K562 (cell line): ENCODE data around the gene TMEM121B. TPM values are rescaled to one million over a fixed set of nuclear protein-coding genes. Genes with fewer than 3 reads are reported as not detected.

Source experiments
- ATAC-seq: fragments of 200-7000 bp; cut with Tn5 transposase; 3 replicates; pipeline ENCODE4 v1.9.1; 2020; ENCODE audit warnings: moderate library complexity
- BruUV-seq: library from RNA; stranded (reverse); fragments of 400-500 nt; replicated peaks from 2 replicates; lab custom pipeline; 2021; lab: Mats Ljungman, UMichigan
- CTCF ChIA-PET: fragments of 300-600 bp; formaldehyde crosslinking; extraction: SDS; loops from one replicate; lab custom pipeline; 2021; ENCODE audit warnings: low intra/inter-chr PET ratio; lab: Yijun Ruan, JAX
- POLR2A ChIA-PET: fragments of 300-600, 350-650 bp; sonication (Branson Sonifier 250); formaldehyde crosslinking; extraction: SDS; loops from one replicate; lab custom pipeline; 2021; ENCODE audit warnings: antibody characterized with exemption, inconsistent platforms; lab: Yijun Ruan, JAX
- DNase-seq, 4 experiments: peaks; one replicate each; pipeline versions ENCODE4 v3.0.0 to v3.0.0-alpha.2; 2011 to 2018; ENCODE audit warnings: low spot score in 3 of 4, mixed read lengths in 3 of 4; ENCODE audit errors: extremely low read depth in 1 of 4
- FAIRE-seq: peaks from 2 replicates; lab custom pipeline; 2011; peaks lifted over from hg19 to GRCh38; lab: Jason Lieb, UNC
- H2AFZ ChIP-seq: 2 replicates; pipeline ENCODE4 v1.6.0; 2011; ENCODE audit warnings: low read depth, low read length, control low read depth, inconsistent platforms
- H3K27ac ChIP-seq: fragments of 200-600 bp; 3 replicates; pipeline ENCODE4 v1.8.0; 2011; ENCODE audit warnings: low read depth, mild to moderate bottlenecking, control low read depth, inconsistent platforms, low read length, moderate library complexity, mixed read lengths; ENCODE audit errors: extremely low read depth
- H3K27me3 ChIP-seq, 2 experiments: fragments of 300-600 bp in 1 of 2; 2 replicates in 1 of 2; 3 replicates in 1 of 2; pipeline versions ENCODE4 v1.6.0 to v1.8.0; 2011; ENCODE audit warnings: inconsistent platforms in 2 of 2, low read length in 2 of 2, mild to moderate bottlenecking in 1 of 2, mixed read lengths in 1 of 2, moderate library complexity in 1 of 2; ENCODE audit not compliant: control insufficient read depth in 2 of 2, insufficient read depth in 2 of 2
- H3K36me3 ChIP-seq: fragments of 300-600 bp; 3 replicates; pipeline ENCODE4 v1.8.0; 2011; ENCODE audit warnings: mild to moderate bottlenecking, low read length, inconsistent platforms; ENCODE audit not compliant: control insufficient read depth, insufficient read depth
- H3K4me1 ChIP-seq, 2 experiments: fragments of 200-600 bp in 1 of 2; replicated peaks in 1 of 2; 2 replicates in 1 of 2; 3 replicates in 1 of 2; pipeline versions ENCODE4 v1.5.1 to v1.8.0; 2011; ENCODE audit warnings: inconsistent platforms in 2 of 2, low read length in 2 of 2, mild to moderate bottlenecking in 1 of 2, mixed read lengths in 1 of 2, moderate library complexity in 1 of 2; ENCODE audit not compliant: control insufficient read depth in 2 of 2, insufficient read depth in 2 of 2
- H3K4me2 ChIP-seq: 2 replicates; pipeline ENCODE4 v1.6.1; 2011; ENCODE audit warnings: low read length, control low read depth, inconsistent platforms, mixed read lengths; ENCODE audit not compliant: insufficient read depth
- H3K4me3 ChIP-seq: fragments of 200-600 bp; sonication (generic), shearing (Covaris generic); 2 replicates; pipeline ENCODE4 v1.5.1; 2016; ENCODE audit warnings: control low read depth, inconsistent platforms
- H3K79me2 ChIP-seq: fragments of 200-600 bp; 3 replicates; pipeline ENCODE4 v1.8.0; 2011; ENCODE audit warnings: low read length, inconsistent platforms; ENCODE audit not compliant: control insufficient read depth, insufficient read depth
- H3K9ac ChIP-seq, 2 experiments: 2 replicates each; pipeline versions ENCODE4 v1.6.0 to v1.6.1; 2011; ENCODE audit warnings: low read depth in 2 of 2, low read length in 2 of 2, control low read depth in 1 of 2, inconsistent platforms in 1 of 2, mild to moderate bottlenecking in 1 of 2, mixed read lengths in 1 of 2; ENCODE audit not compliant: insufficient read depth in 1 of 2
- H3K9me1 ChIP-seq: one replicate; pipeline ENCODE4 v1.6.0; 2011; ENCODE audit warnings: inconsistent platforms, mild to moderate bottlenecking, low read length, moderate library complexity; ENCODE audit not compliant: control insufficient read depth, insufficient read depth
- H3K9me3 ChIP-seq: replicated peaks from 2 replicates; pipeline ENCODE4 v1.5.1; 2011; ENCODE audit warnings: low read depth, low read length, inconsistent platforms; ENCODE audit not compliant: control insufficient read depth, insufficient read depth
- H4K20me1 ChIP-seq: replicated peaks from 2 replicates; pipeline ENCODE4 v1.6.1; 2011; ENCODE audit warnings: low read length, inconsistent platforms, mixed read lengths; ENCODE audit not compliant: control insufficient read depth, insufficient read depth
- CBFA2T3 ChIP-seq: fragments of 450-650 bp; IDR thresholded peaks from 2 replicates; pipeline ENCODE4 v1.6.1; 2017
- HMG20B ChIP-seq: fragments of 250-450 bp; sonication (Bioruptor Pico); IDR thresholded peaks from 2 replicates; pipeline ENCODE4 v1.5.0; 2021; ENCODE audit warnings: mild to moderate bottlenecking
- MTF1 ChIP-seq: fragments of 250-450 bp; sonication (Bioruptor Pico); IDR thresholded peaks from 2 replicates; pipeline ENCODE4 v1.9.0; 2021; ENCODE audit warnings: moderate library complexity, mild to moderate bottlenecking, inconsistent platforms, borderline replicate concordance
- RBM14 ChIP-seq: fragments of 200-400 bp; formaldehyde crosslinking; IDR thresholded peaks from 2 replicates; pipeline ENCODE4 v1.6.1; 2018; ENCODE audit warnings: low read depth, mild to moderate bottlenecking, low read length, moderate library complexity, borderline replicate concordance; ENCODE audit not compliant: insufficient read depth
- ZNF253 ChIP-seq: fragments of 250-450 bp; sonication (Bioruptor Pico); conservative IDR thresholded peaks from 2 replicates; pipeline ENCODE4 v1.6.1; 2021; ENCODE audit warnings: mild to moderate bottlenecking
- ZNF586 ChIP-seq: fragments of 450-650 bp; formaldehyde crosslinking; conservative IDR thresholded peaks from 2 replicates; pipeline ENCODE4 v1.4.0; 2020; ENCODE audit warnings: mild to moderate bottlenecking, moderate library complexity
- ZNF668 ChIP-seq: fragments of 250-450 bp; sonication (Bioruptor Pico); IDR thresholded peaks from 2 replicates; pipeline ENCODE4 v1.8.0; 2022; ENCODE audit warnings: mild to moderate bottlenecking, inconsistent platforms
- ZNF75A ChIP-seq: fragments of 450-650 bp; formaldehyde crosslinking; IDR thresholded peaks from 2 replicates; pipeline ENCODE4 v1.4.0; 2020; ENCODE audit warnings: mild to moderate bottlenecking
- WGBS: fragments of 100-300 bp; shearing (Covaris generic); methylation state at CpG from one replicate; pipeline ENCODE4 v1.1.6; 2016; ENCODE audit warnings: low coverage, mixed read lengths; ENCODE audit not compliant: insufficient coverage; ENCODE audit errors: missing lambda C conversion rate; 5-methylcytosine and 5-hydroxymethylcytosine counted together
- in situ Hi-C: fragments of 300-500 bp; cut with MboI; formaldehyde crosslinking; loops from 4 replicates; pipeline ENCODE4 v1.15.0; 2018; ENCODE audit warnings: inconsistent platforms, mixed read lengths
- intact Hi-C: fragments of 100-400 bp; cut with micrococcal nuclease; formaldehyde crosslinking; loops from 2 replicates; pipeline ENCODE4 v1.14.2; 2022
- polyA plus RNA-seq, 8 experiments: library from polyadenylated mRNA; depleted of rRNA in 4 of 8; stranded (reverse) in 5 of 8; unstranded in 3 of 8; fragments of >200 nt; fragmentation: Nextera tagmentation in 2 of 8; fragmentation: Illumina TruSeq in 1 of 8; extraction: Ambion mirVana in 2 of 8; extraction: Trizol in 1 of 8; gene quantifications; 2 replicates each; pipeline versions ENCODE4 v1.2.1 to v1.2.3, GENCODE V29; 2011 to 2014; ENCODE audit warnings: inconsistent platforms in 1 of 8, missing spikeins in 1 of 8
- total RNA-seq, 7 experiments: library from RNA; depleted of rRNA in 6 of 7; stranded (reverse); fragments of >200 nt in 6 of 7; fragmentation: Illumina TruSeq in 2 of 7; extraction: Trizol in 2 of 7; gene quantifications; 2 replicates each; pipeline versions ENCODE4 v1.2.1 to v1.2.3, GENCODE V29; 2011 to 2021; ENCODE audit warnings: low replicate concordance in 1 of 7

TMEM121B gene
- total and polyA plus RNA-seq, 9 of the 15 experiments (the other 6 are each of a cell fraction or from before 2014, with no cell fraction given), result 0.03 to 0.07 (median 0.03) TPM; not detected in 6

GRCh38 chr22:17137861-17138425 lies 16.8 kb upstream of the TMEM121B start:
- POLR2A ChIA-PET, result no interaction called here
- TF ChIP-seq ZNF668 (CRISPR knock-in tag), result no peak
- TF ChIP-seq ZNF586, result no peak
- TF ChIP-seq ZNF75A (CRISPR knock-in tag), result no peak
- TF ChIP-seq MTF1 (CRISPR knock-in tag), result no peak
- no peak for TF ChIP-seq HMG20B (CRISPR knock-in tag)
- no peak for TF ChIP-seq RBM14
- TF ChIP-seq ZNF253, result no peak
- TF ChIP-seq CBFA2T3, result no peak
- Histone ChIP-seq H3K4me3 (no peak overlapping the region), H3K27me3 (peaks cover 0 to 6% of the 10 kb centered on the region in 2 experiments; a peak in 1 of 5 replicates), H4K20me1 (peaks cover 5% of the 10 kb centered on the region; the same call in 1 of the 2 replicates), H3K9me1 (no peaks in the 10 kb centered on the region), H3K4me1 (no peaks in the 10 kb centered on the region), H3K4me2 (no peak overlapping the region), H3K9ac (no peak overlapping the region; a peak in 1 of 4 replicates), H3K36me3 (peaks cover 31% of the 10 kb centered on the region; the same call in 2 of the 3 replicates), H3K79me2 (no peaks in the 10 kb centered on the region), H3K27ac (no peak overlapping the region), H2AFZ (no peak overlapping the region), H3K9me3 (no peaks in the 10 kb centered on the region)
- in situ Hi-C loops (no loop called here), intact Hi-C loops (no loop called here)
- ATAC-seq, result no peak
- 83% methylated on average over 15 of the region's 17 CpGs for WGBS
- DNase-seq, result no peak
- TSS peak; percentile 77 for BruUV-seq
- CTCF ChIA-PET, result no interaction called here
- no peak for FAIRE-seq
